ENCODE measurements around the gene ROR1. TPM values are rescaled to one million over a fixed set of nuclear protein-coding genes. Genes with fewer than 3 reads are reported as not detected.
"Not testable (repeated sequence)": the region's sequence is repeated elsewhere in the genome, so short reads cannot be mapped to it uniquely, and the experiment has no call there.

The ROR1 gene
- total RNA-seq, 2 experiments from 2014 or later, result not detected

DNA sequence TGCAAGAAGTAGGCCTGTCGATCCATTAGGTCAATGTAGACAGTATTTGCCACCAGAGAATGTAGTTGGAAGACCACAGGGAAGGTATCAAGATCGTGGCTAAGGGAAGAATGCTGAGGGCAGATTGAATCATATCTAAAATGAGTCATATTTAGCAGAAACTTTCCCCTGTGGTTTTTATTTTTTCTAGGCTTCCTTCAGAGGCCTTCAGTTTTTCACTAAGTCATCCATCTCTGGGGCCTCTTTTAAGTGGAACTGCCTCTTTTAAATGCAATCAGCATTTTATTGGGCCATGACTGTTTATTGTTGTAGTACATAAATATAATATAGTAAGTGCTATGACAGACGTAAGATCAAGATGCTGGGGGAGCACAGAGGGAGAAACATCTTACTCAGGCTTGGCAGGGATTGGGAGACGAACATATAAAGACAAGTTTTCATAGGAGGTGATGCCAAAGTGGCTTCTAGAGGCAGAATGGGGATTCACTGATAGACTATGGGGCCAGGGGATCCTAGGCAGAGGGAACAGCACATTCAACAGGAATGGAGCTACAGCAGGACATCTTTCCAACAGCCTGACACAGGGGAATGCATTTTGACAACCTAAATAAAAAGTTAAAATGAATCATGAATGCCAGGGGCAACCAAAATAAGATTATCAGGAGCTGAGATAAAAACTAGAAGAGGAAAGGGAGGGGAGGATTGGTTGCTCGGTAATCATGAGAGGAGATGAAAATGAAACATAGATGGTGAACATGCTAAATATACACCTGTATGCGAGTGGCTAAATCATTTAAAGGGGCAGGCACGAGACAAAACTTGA, 449.7 kb downstream of the ROR1 start:
- peak; percentile 87 for ATAC-seq
- peak overlapping the region; percentile 11 for H3K4me3 Mint-ChIP-seq
- intact Hi-C loops (cut with micrococcal nuclease), result no loop called here
- H3K9me3 Mint-ChIP-seq, result no peaks in the 10 kb centered on the region
- ChIA-PET POLR2A (no interaction called here), CTCF (no interaction called here)
- peak overlapping the region; percentile 14 for H3K27ac Mint-ChIP-seq
- TF ChIP-seq CTCF (IDR thresholded peaks at IDR 0.05), result no peak
- H3K36me3 Mint-ChIP-seq (ENCODE audit: low read depth), result no peaks in the 10 kb centered on the region
- peaks cover 21% of the 10 kb centered on the region for H3K27me3 Mint-ChIP-seq
- peak; percentile 4 for DNase-seq
- peaks cover 15% of the 10 kb centered on the region for H3K4me1 Mint-ChIP-seq (ENCODE audit: low read depth)

- DNase-seq; ATAC-seq; H3K36me3 Mint-ChIP-seq (ENCODE audit: low read depth); POLR2A ChIA-PET; H3K4me3 Mint-ChIP-seq; H3K27ac Mint-ChIP-seq; H3K9me3 Mint-ChIP-seq; CTCF ChIA-PET; intact Hi-C loops (cut with micrococcal nuclease): not testable (repeated sequence)
- peaks cover 21% of the 10 kb centered on the region for H3K27me3 Mint-ChIP-seq
- peaks cover 15% of the 10 kb centered on the region for H3K4me1 Mint-ChIP-seq (ENCODE audit: low read depth)
Observed at GRCh38 chr1:64224236-64224635, 450.4 kb downstream of the ROR1 start.

GRCh38 chr1:64228167-64228957, 454.5 kb downstream of the ROR1 start:
- ChIA-PET POLR2A (no interaction called here), CTCF (interaction anchor here (1.0 to 1.4 kb wide), 3 partner anchors 11 to 18 kb away, joined by 3 to 6 read pairs (median 4); no protein-coding TSS in a partner anchor)
- H3K36me3 Mint-ChIP-seq (ENCODE audit: low read depth), result no peaks in the 10 kb centered on the region
- no peak for ATAC-seq
- no peaks in the 10 kb centered on the region for H3K9me3 Mint-ChIP-seq
- H3K4me1 Mint-ChIP-seq (ENCODE audit: low read depth), result peaks cover 8% of the 10 kb centered on the region
- H3K27me3 Mint-ChIP-seq, result peaks cover 13% of the 10 kb centered on the region
- DNase-seq, result no peak
- no peak for TF ChIP-seq CTCF (IDR thresholded peaks at IDR 0.05)
- H3K27ac Mint-ChIP-seq, result no peak overlapping the region
- intact Hi-C loops (cut with micrococcal nuclease), result no loop called here
- H3K4me3 Mint-ChIP-seq, result no peak overlapping the region

- no peak for TF ChIP-seq CTCF (IDR thresholded peaks at IDR 0.05)
- ChIA-PET CTCF (interaction anchor here (1.0 to 1.4 kb wide), 3 partner anchors 12 to 17 kb away, joined by 3 to 6 read pairs (median 4); no protein-coding TSS in a partner anchor), POLR2A (no interaction called here)
- H3K27ac Mint-ChIP-seq, result no peak overlapping the region
- peaks cover 20% of the 10 kb centered on the region for H3K27me3 Mint-ChIP-seq
- DNase-seq, result no peak
- intact Hi-C loops (cut with micrococcal nuclease), result no loop called here
- H3K4me3 Mint-ChIP-seq, result no peak overlapping the region
- no peak for ATAC-seq
- no peaks in the 10 kb centered on the region for H3K9me3 Mint-ChIP-seq
- peaks cover 2% of the 10 kb centered on the region for H3K4me1 Mint-ChIP-seq (ENCODE audit: low read depth)
- no peaks in the 10 kb centered on the region for H3K36me3 Mint-ChIP-seq (ENCODE audit: low read depth)
Observed at GRCh38 chr1:64229307-64229706, 455.5 kb downstream of the ROR1 start.

Other genes starting within 250 kb of the ROR1 start
- gene PGM1, start 180.6 kb upstream of the ROR1 start, total RNA-seq, result 10 to 100 TPM; 47.4 to 48.9 TPM

Measured in activated CD8-positive, alpha-beta T cell treated with anti-CD3 and anti-CD28 coated beads for 36 hours (primary cell).